Measurements from ENCODE around the gene RAB3C. TPM values are rescaled to one million over a fixed set of nuclear protein-coding genes. Genes with fewer than 3 reads are reported as not detected.

The RAB3C gene
- total RNA-seq, 2 experiments from 2014 or later = not detected

DNA sequence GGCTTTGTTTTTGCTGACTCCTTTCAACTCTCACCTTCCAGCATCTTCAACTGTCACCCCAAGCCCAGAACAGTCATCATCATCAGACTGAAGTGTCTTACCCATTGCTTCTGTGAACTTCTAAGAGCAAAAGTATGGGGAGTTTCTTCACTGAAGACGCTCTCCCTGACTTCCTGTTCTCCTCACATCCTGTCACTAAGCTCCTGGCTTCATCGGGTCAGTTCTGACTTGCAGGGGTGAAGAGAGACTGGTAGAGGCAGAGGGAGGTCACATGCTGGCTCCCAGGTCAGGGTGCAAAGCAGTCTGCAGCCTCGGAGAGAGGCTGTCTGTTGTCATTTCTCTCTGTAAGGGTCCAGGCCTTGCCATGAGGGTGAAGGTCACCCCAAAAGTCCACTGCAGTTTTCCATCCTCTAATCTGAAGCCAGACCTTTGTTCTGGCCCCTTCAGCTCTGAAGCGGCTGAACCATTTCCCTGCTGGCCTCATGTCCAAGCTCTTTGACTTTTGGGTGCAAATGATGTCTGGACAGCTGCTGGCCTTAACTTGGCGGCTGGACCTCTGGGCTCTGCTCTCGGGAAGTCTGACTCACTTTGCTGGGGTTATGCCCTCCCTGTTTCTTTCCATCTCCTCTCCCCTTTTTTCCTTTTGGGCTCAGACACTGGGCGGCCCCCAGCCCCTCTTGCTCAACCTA is 305.0 kb downstream of the RAB3C start:
- intact Hi-C loops (cut with micrococcal nuclease) = loop anchor here (1.0 to 5.0 kb wide), 3 partner anchors 149 to 299 kb away; no protein-coding TSS in a partner anchor
- DNase-seq = peak; percentile 47
- Mint-ChIP-seq H3K9me3 (no peaks in the 10 kb centered on the region), H3K27ac (peak overlapping the region; percentile 63), H3K27me3 (peaks cover 5% of the 10 kb centered on the region), H3K36me3 (no peaks in the 10 kb centered on the region), H3K4me1 (ENCODE audit: low read depth) (peaks cover 47% of the 10 kb centered on the region), H3K4me3 (peak overlapping the region; percentile 10)
- ChIA-PET POLR2A (no interaction called here), CTCF (interaction anchor here (0.6 to 3.4 kb wide), 18 partner anchors 8 to 348 kb away, joined by 3 to 57 read pairs (median 9); no protein-coding TSS in a partner anchor)

DNA sequence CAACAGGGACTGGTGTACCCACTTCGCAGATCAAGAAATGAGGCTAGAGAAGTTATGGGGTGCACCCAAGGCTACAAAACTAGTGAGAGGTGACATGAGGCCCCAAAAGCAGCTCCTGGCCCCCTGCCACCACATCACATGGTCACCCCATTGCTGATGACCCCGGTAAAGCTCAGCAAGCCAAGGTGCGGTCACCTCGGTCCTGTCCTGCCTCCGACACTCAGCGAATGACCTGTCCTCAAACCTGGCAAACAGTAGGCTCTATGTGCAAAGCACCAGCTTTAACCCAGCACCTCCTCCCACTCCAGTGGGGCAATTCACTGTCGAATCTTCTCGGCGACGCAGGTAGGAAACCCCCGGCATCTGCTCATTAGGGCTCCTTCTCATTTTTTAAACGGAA is 307.4 kb downstream of the RAB3C start:
- no peak overlapping the region for H3K4me3 Mint-ChIP-seq
- POLR2A ChIA-PET = interaction anchor here (1.5 kb wide), 1 partner anchor 233 kb away, joined by 4 read pairs; no protein-coding TSS in a partner anchor
- H3K36me3 Mint-ChIP-seq = no peaks in the 10 kb centered on the region
- intact Hi-C loops (cut with micrococcal nuclease) = loop anchor here (2.0 kb wide), 1 partner anchor 79 kb away; no protein-coding TSS in a partner anchor
- no peak for DNase-seq
- H3K27me3 Mint-ChIP-seq = no peaks in the 10 kb centered on the region
- H3K27ac Mint-ChIP-seq = peak overlapping the region; percentile 94
- H3K4me1 Mint-ChIP-seq (ENCODE audit: low read depth) = peaks cover 47% of the 10 kb centered on the region
- CTCF ChIA-PET = interaction anchor here (0.7 to 7.0 kb wide), 7 partner anchors 8 to 284 kb away, joined by 4 to 65 read pairs (median 10); no protein-coding TSS in a partner anchor
- H3K9me3 Mint-ChIP-seq = no peaks in the 10 kb centered on the region

DNA sequence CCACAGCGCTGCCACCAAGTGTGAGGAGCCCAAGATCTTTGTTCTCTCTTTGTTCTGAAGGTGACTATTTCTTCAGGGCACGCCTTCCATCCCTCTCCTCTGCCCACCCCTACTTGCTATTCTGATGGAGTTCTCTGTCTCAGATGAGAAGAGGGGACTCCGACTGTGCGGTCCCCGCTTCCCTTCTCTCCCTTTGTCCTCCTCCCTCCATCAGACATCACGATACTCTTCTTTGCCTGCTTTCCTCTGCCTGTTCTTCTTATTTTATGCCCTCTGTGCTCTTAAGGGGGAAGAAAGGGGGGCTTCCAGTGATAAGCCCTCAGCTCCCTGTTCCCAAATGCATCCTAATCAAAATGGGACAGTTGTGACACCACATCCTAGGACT is 307.8 kb downstream of the RAB3C start:
- Mint-ChIP-seq H3K27ac (peak overlapping the region; percentile 94), H3K9me3 (no peaks in the 10 kb centered on the region), H3K4me3 (no peak overlapping the region), H3K4me1 (ENCODE audit: low read depth) (peaks cover 47% of the 10 kb centered on the region), H3K36me3 (no peaks in the 10 kb centered on the region), H3K27me3 (peaks cover under 1% of the 10 kb centered on the region)
- ChIA-PET POLR2A (interaction anchor here (1.0 to 1.6 kb wide), 6 partner anchors 35 to 233 kb away, joined by 3 to 8 read pairs (median 4); no protein-coding TSS in a partner anchor), CTCF (interaction anchor here (0.6 to 7.0 kb wide), 20 partner anchors 10 to 476 kb away, joined by 3 to 65 read pairs (median 6); no protein-coding TSS in a partner anchor)
- intact Hi-C loops (cut with micrococcal nuclease) = loop anchor here (1.0 to 2.0 kb wide), 10 partner anchors 36 to 348 kb away; no protein-coding TSS in a partner anchor
- no peak for DNase-seq

DNA sequence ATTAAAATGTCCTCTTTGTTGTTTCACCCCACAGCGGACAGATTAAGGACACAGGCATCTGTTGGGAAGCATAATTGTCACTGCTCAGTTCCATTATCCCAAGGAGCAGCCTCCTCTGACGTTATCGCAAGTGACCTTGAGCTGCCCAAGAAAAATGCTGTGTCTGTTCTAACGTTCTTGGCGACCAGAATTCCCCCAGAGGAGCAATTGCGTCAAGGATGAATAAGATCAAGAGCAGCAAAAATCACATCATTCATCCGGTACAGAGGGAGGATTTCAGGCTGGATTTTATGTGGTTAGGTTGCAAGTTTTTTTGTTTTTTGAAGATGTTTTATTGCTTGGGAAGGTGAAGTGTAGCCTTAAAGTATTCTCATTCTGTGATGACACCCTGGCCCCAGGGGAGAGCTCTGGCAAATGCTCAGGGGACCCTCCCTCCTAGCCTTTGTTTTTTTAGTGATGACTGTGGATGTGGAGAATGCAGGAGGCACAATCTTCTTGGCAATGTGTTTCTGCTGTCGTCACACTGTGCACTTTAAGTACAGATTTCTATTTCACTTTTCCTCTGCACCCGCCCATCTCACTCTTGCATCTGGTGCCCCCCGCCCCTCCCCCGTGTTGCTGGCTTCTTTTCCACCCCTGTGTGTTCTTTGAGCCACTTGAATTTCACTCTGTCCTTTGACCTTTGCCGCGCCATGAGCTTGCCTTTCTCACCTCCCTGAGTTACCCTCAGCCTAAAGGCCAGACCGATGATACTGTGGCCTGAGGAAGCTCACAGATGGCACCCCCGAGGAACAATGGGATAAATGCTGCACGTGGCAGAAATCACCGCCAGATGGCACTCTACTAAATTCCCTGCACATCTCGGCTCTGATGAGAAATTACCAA is 308.5 kb downstream of the RAB3C start:
- ChIA-PET POLR2A (interaction anchor here (1.0 to 1.6 kb wide), 6 partner anchors 34 to 232 kb away, joined by 3 to 8 read pairs (median 4); no protein-coding TSS in a partner anchor), CTCF (interaction anchor here (0.6 to 7.0 kb wide), 29 partner anchors 9 to 699 kb away, joined by 3 to 65 read pairs (median 5); no protein-coding TSS in a partner anchor)
- intact Hi-C loops (cut with micrococcal nuclease) = loop anchor here (1.0 to 2.0 kb wide), 10 partner anchors 35 to 347 kb away; no protein-coding TSS in a partner anchor
- H3K27ac Mint-ChIP-seq = peak overlapping the region; percentile 94
- no peaks in the 10 kb centered on the region for H3K9me3 Mint-ChIP-seq
- no peaks in the 10 kb centered on the region for H3K36me3 Mint-ChIP-seq
- peak overlapping the region; percentile 67 for H3K4me3 Mint-ChIP-seq
- peak; percentile 82 for DNase-seq
- H3K27me3 Mint-ChIP-seq = peaks cover 2% of the 10 kb centered on the region
- peaks cover 44% of the 10 kb centered on the region for H3K4me1 Mint-ChIP-seq (ENCODE audit: low read depth)

DNA sequence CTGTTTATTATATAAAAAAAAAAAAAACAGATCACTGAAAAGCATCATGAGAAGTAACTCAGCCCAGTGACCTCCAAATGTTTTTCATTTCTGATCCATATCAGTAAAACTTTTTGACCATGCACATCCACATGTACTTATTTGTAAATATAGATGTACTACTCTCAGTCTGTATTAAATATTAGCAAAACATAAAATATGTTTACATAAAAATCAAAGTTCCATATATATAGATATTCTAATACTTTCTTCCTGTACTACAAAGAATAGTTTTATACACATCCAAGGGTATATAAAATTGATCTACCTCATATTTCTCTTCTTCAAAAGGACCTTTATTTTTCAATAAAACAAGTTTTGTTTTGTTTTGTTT is 309.1 kb downstream of the RAB3C start:
- DNase-seq = no peak
- intact Hi-C loops (cut with micrococcal nuclease) = loop anchor here (1.0 to 2.0 kb wide), 10 partner anchors 34 to 346 kb away; no protein-coding TSS in a partner anchor
- Mint-ChIP-seq H3K27me3 (peaks cover 2% of the 10 kb centered on the region), H3K9me3 (no peaks in the 10 kb centered on the region), H3K4me3 (no peak overlapping the region), H3K36me3 (no peaks in the 10 kb centered on the region), H3K4me1 (ENCODE audit: low read depth) (peaks cover 38% of the 10 kb centered on the region), H3K27ac (peak overlapping the region; percentile 94)
- POLR2A ChIA-PET = interaction anchor here (1.0 to 1.6 kb wide), 6 partner anchors 34 to 232 kb away, joined by 3 to 8 read pairs (median 4); no protein-coding TSS in a partner anchor
- CTCF ChIA-PET = interaction anchor here (0.7 to 7.0 kb wide), 25 partner anchors 9 to 699 kb away, joined by 3 to 65 read pairs (median 6); no protein-coding TSS in a partner anchor

DNA sequence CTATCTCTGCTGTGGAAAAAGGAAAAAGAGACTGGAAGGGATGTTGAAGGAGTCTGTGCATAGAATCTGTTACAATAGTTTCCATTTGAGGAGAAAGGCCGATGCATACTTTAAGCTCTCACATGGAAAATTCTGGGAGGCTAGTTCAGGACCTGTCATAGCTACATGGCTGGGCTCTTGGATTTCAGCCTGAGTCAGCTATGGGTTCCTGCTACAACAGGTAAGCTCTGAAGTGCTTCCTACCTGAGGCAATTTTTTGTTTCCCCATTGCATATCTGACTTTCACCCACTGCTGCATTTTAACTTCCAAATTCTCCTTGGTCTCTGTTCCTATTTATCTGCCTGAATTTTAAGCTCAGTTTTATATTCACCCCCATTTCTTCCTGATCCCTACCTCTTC is 310.7 kb downstream of the RAB3C start:
- Mint-ChIP-seq H3K27ac (no peak overlapping the region), H3K4me3 (no peak overlapping the region), H3K4me1 (ENCODE audit: low read depth) (peaks cover 24% of the 10 kb centered on the region), H3K27me3 (peaks cover 2% of the 10 kb centered on the region), H3K9me3 (no peaks in the 10 kb centered on the region), H3K36me3 (no peaks in the 10 kb centered on the region)
- intact Hi-C loops (cut with micrococcal nuclease) = no loop called here
- POLR2A ChIA-PET = no interaction called here
- DNase-seq = no peak
- CTCF ChIA-PET = interaction anchor here (0.8 to 7.0 kb wide), 8 partner anchors 32 to 287 kb away, joined by 3 to 65 read pairs (median 4); no protein-coding TSS in a partner anchor

DNA sequence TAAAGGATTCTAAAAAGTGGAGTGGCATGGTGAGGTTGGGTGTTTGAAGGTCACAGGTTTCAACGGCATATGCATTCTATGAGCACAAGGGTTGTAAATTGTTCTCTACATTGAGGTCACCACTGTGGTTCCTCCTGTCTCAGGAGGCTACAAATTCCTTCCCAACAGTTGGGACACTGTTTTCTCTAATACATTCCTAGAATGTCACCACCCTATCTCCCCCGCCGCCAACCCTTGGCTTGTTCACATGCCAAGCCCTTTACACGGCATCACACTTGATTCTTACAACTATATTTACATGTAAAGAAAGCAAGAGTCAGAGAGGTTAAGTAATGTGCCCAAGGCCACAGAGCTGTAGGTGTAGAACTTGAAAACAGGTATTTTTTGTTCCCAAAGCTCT is 315.1 kb downstream of the RAB3C start:
- Mint-ChIP-seq H3K27me3 (peaks cover 2% of the 10 kb centered on the region), H3K9me3 (no peaks in the 10 kb centered on the region), H3K4me3 (no peak overlapping the region), H3K4me1 (ENCODE audit: low read depth) (no peaks in the 10 kb centered on the region), H3K36me3 (no peaks in the 10 kb centered on the region), H3K27ac (no peak overlapping the region)
- CTCF ChIA-PET = interaction anchor here (1.2 kb wide), 1 partner anchor 11 kb away, joined by 7 read pairs; no protein-coding TSS in a partner anchor
- intact Hi-C loops (cut with micrococcal nuclease) = no loop called here
- DNase-seq = no peak
- POLR2A ChIA-PET = no interaction called here

DNA sequence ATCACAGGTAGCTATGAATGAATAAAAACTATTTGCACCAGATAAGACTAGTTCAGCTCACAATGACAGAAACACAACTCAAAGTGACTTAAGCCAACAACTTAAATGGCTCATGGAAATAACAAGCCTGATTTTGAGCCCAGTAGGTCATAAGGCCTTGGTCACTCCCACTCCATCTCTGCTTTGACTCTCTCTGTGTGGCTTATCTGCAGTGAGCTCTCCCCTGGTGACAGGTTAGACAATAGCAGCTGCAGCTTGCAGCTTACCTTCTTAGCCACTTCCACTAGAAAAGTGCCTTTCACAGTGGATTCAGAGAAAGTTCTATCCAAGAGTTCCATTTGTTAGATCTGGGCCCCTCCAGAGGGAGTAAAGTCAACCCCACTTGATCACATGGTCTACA is 315.7 kb downstream of the RAB3C start:
- Mint-ChIP-seq H3K36me3 (no peaks in the 10 kb centered on the region), H3K4me1 (ENCODE audit: low read depth) (no peaks in the 10 kb centered on the region), H3K27ac (no peak overlapping the region), H3K9me3 (no peaks in the 10 kb centered on the region), H3K4me3 (no peak overlapping the region), H3K27me3 (peaks cover 2% of the 10 kb centered on the region)
- DNase-seq = no peak
- intact Hi-C loops (cut with micrococcal nuclease) = no loop called here
- ChIA-PET POLR2A (no interaction called here), CTCF (interaction anchor here (1.2 kb wide), 1 partner anchor 12 kb away, joined by 7 read pairs; no protein-coding TSS in a partner anchor)

DNA sequence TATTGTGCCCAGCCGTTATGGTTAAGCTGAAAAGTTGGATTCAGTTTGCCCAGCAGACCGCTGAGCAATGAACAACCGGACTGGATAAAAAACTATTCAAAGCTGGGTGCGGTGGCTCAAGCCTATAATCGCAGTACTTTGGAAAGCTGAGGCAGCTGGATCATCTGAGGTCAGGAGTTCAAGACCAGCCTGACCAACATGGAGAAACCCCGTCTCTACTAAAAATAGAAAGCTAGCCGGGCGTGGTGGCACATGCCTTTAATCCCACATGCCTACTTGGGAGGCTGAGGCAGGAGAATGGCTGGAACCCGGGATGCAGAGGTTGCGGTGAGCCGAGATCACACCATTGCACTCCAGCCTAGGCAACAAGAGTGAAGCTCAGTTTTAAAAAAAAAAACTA is 318.4 kb downstream of the RAB3C start:
- CTCF ChIA-PET = interaction anchor here (0.5 to 1.8 kb wide), 3 partner anchors 10 to 30 kb away, joined by 3 to 6 read pairs (median 3); no protein-coding TSS in a partner anchor

DNA sequence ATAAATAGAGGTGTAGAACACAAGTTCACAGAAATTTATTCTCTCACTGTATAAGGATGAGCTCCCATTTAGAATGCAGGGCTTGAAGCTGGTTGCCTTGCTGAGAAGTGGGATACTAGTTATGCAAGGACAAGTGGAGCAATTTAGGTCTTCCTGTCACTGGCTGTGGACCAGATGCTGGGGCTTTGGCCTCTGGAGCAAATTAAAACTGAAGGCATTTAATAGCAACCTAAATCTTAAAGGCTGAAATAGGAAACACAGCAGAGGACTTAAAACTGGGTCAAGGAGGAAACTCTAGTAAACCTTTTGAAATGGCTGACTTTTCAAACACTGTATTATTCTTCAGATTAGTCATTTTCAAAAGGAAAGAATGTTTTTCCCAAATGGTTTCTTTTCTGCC is 319.4 kb downstream of the RAB3C start:
- no peaks in the 10 kb centered on the region for H3K27me3 Mint-ChIP-seq
- H3K36me3 Mint-ChIP-seq = no peaks in the 10 kb centered on the region
- DNase-seq = no peak
- no peaks in the 10 kb centered on the region for H3K4me1 Mint-ChIP-seq (ENCODE audit: low read depth)
- intact Hi-C loops (cut with micrococcal nuclease) = no loop called here
- no peak overlapping the region for H3K27ac Mint-ChIP-seq
- POLR2A ChIA-PET = interaction anchor here (1.1 kb wide), 1 partner anchor 116 kb away, joined by 3 read pairs; no protein-coding TSS in a partner anchor
- CTCF ChIA-PET = interaction anchor here (1.8 kb wide), 1 partner anchor 16 kb away, joined by 5 read pairs; no protein-coding TSS in a partner anchor
- no peak overlapping the region for H3K4me3 Mint-ChIP-seq
- peaks cover 2% of the 10 kb centered on the region for H3K9me3 Mint-ChIP-seq

More for the DNA sequence above, 318.4 kb downstream of the RAB3C start:
- DNase-seq = no peak
- Mint-ChIP-seq H3K4me3 (no peak overlapping the region), H3K9me3 (peaks cover 2% of the 10 kb centered on the region), H3K27me3 (no peaks in the 10 kb centered on the region), H3K36me3 (no peaks in the 10 kb centered on the region), H3K4me1 (ENCODE audit: low read depth) (no peaks in the 10 kb centered on the region), H3K27ac (no peak overlapping the region)
- intact Hi-C loops (cut with micrococcal nuclease) = no loop called here
- POLR2A ChIA-PET = no interaction called here

DNA sequence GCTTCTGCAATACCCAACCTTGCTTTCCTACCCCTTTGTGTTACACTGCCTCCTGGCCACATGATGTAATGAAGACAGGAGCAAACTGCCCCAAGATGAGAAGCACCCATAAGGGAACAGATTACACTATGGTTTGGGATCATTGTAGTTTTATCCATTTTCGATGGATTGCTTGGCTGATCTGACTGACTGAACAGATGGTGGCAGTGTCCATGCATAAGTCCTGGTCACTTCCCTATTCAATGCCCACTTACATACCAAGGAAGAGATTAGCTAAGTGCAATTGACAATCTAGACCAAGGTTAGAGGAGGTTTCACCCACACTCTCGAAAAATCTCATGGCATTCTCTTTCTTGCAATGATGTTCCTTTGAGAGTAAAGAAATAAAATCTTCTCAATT is 319.9 kb downstream of the RAB3C start:
- no peaks in the 10 kb centered on the region for H3K27me3 Mint-ChIP-seq
- intact Hi-C loops (cut with micrococcal nuclease) = no loop called here
- POLR2A ChIA-PET = interaction anchor here (1.1 kb wide), 1 partner anchor 116 kb away, joined by 3 read pairs; no protein-coding TSS in a partner anchor
- no peak overlapping the region for H3K4me3 Mint-ChIP-seq
- no peak overlapping the region for H3K27ac Mint-ChIP-seq
- CTCF ChIA-PET = interaction anchor here (1.8 kb wide), 1 partner anchor 16 kb away, joined by 5 read pairs; no protein-coding TSS in a partner anchor
- no peaks in the 10 kb centered on the region for H3K36me3 Mint-ChIP-seq
- DNase-seq = no peak
- peaks cover 2% of the 10 kb centered on the region for H3K9me3 Mint-ChIP-seq
- no peaks in the 10 kb centered on the region for H3K4me1 Mint-ChIP-seq (ENCODE audit: low read depth)

All from activated CD4-positive, alpha-beta memory T cell treated with anti-CD3 and anti-CD28 coated beads for 36 hours (primary cell).